HG02588 (cell line): Measurements from ENCODE around the gene LRRC31.

Experiments
- ATAC-seq: cut with Tn5 transposase; IDR thresholded peaks from one replicate; pipeline ENCODE4 v1.9.1; 2021; ENCODE audit warnings: mild to moderate bottlenecking, moderate library complexity; ENCODE audit not compliant: unreplicated experiment

The LRRC31 gene

GRCh38 chr3:169869484-169870220 is at the start of gene LRRC31:
LRRC31 (minus strand) TSS chr3:169869935; CDS start chr3:169869807, 128 bp downstream.
- no peak for ATAC-seq

- no peak for ATAC-seq
Measured at GRCh38 chr3:169914321-169914720, 44.6 kb upstream of the LRRC31 start.

- no peak for ATAC-seq
Measured at GRCh38 chr3:169913323-169913722, 43.6 kb upstream of the LRRC31 start.

GRCh38 chr3:169911272-169911671 is 41.5 kb upstream of the LRRC31 start, which contains the start of gene SAMD7:
SAMD7 (plus strand) TSS chr3:169911572; CDS start chr3:169919499, 7,927 bp downstream.
- no peak for ATAC-seq

- ATAC-seq = no peak
Measured at GRCh38 chr3:169907944-169908343, 38.2 kb upstream of the LRRC31 start.

GRCh38 chr3:169907476-169907875 is 37.7 kb upstream of the LRRC31 start:
- ATAC-seq = no peak

GRCh38 chr3:169905404-169905803 is 35.7 kb upstream of the LRRC31 start:
- ATAC-seq = no peak

- ATAC-seq = no peak
Measured at GRCh38 chr3:169901453-169901852, 31.7 kb upstream of the LRRC31 start.

- ATAC-seq = no peak
Measured at GRCh38 chr3:169897284-169897683, 27.5 kb upstream of the LRRC31 start.

- no peak for ATAC-seq
Measured at GRCh38 chr3:169895072-169895471, 25.3 kb upstream of the LRRC31 start.

GRCh38 chr3:169894110-169894509 is 24.4 kb upstream of the LRRC31 start:
- ATAC-seq = no peak

GRCh38 chr3:169891886-169892285 is 22.2 kb upstream of the LRRC31 start:
- ATAC-seq = no peak

GRCh38 chr3:169886671-169887070 is 16.9 kb upstream of the LRRC31 start:
- no peak for ATAC-seq

- no peak for ATAC-seq
Measured at GRCh38 chr3:169880576-169881250, 11.0 kb upstream of the LRRC31 start.

- ATAC-seq = no peak
Measured at GRCh38 chr3:169879845-169880575, 10.3 kb upstream of the LRRC31 start.

GRCh38 chr3:169879013-169879557 is 9.3 kb upstream of the LRRC31 start:
- no peak for ATAC-seq

- ATAC-seq = no peak
Measured at GRCh38 chr3:169871129-169871886, 1.6 kb upstream of the LRRC31 start.

GRCh38 chr3:169868369-169868768 is 1.4 kb downstream of the LRRC31 start:
- no peak for ATAC-seq

GRCh38 chr3:169867584-169868210 is 2.0 kb downstream of the LRRC31 start:
- ATAC-seq = no peak

GRCh38 chr3:169865176-169865767 is 4.5 kb downstream of the LRRC31 start:
- no peak for ATAC-seq
